ENCODE results near the gene MCM5.
"Not testable (repeated sequence)": the region's sequence is repeated elsewhere in the genome, so short reads cannot be mapped to it uniquely, and the experiment has no call there.

The MCM5 gene

GRCh38 chr22:35452351-35452781 lies 52.4 kb downstream of the MCM5 start:
- DNase-seq (ENCODE audit: low spot score), result no peak

- DNase-seq (ENCODE audit: low spot score), result no peak
These were observed 53.1 kb downstream of the MCM5 start for GRCh38 chr22:35452810-35453743.

GRCh38 chr22:35454416-35455054 lies 54.6 kb downstream of the MCM5 start:
- DNase-seq (ENCODE audit: low spot score), result no peak

- DNase-seq (ENCODE audit: low spot score), result no peak
These were observed 55.6 kb downstream of the MCM5 start for GRCh38 chr22:35455529-35455928.

GRCh38 chr22:35456757-35457156 lies 56.8 kb downstream of the MCM5 start:
- no peak for DNase-seq (ENCODE audit: low spot score)

GRCh38 chr22:35457729-35458546 lies 58.0 kb downstream of the MCM5 start:
- no peak for DNase-seq (ENCODE audit: low spot score)

GRCh38 chr22:35458547-35459422 lies 58.8 kb downstream of the MCM5 start:
- no peak for DNase-seq (ENCODE audit: low spot score)

- no peak for DNase-seq (ENCODE audit: low spot score)
These were observed 59.5 kb downstream of the MCM5 start for GRCh38 chr22:35459423-35459894.

GRCh38 chr22:35459976-35460375 lies 60.0 kb downstream of the MCM5 start:
- DNase-seq (ENCODE audit: low spot score), result not testable (repeated sequence)

- DNase-seq (ENCODE audit: low spot score), result no peak
These were observed 60.7 kb downstream of the MCM5 start for GRCh38 chr22:35460688-35461087.

GRCh38 chr22:35462498-35463230 lies 62.7 kb downstream of the MCM5 start:
- DNase-seq (ENCODE audit: low spot score), result no peak

GRCh38 chr22:35463231-35463933 lies 63.4 kb downstream of the MCM5 start:
- no peak for DNase-seq (ENCODE audit: low spot score)

GRCh38 chr22:35464399-35464798 lies 64.5 kb downstream of the MCM5 start:
- no peak for DNase-seq (ENCODE audit: low spot score)

GRCh38 chr22:35465109-35465701 lies 65.3 kb downstream of the MCM5 start:
- no peak for DNase-seq (ENCODE audit: low spot score)

- DNase-seq (ENCODE audit: low spot score), result peak; percentile 81
These were observed 67.9 kb downstream of the MCM5 start for GRCh38 chr22:35467681-35468434.

- no peak for DNase-seq (ENCODE audit: low spot score)
These were observed 71.0 kb downstream of the MCM5 start for GRCh38 chr22:35470903-35471321.

- not testable (repeated sequence) for DNase-seq (ENCODE audit: low spot score)
These were observed 71.6 kb downstream of the MCM5 start for GRCh38 chr22:35471566-35471965.

- no peak for DNase-seq (ENCODE audit: low spot score)
These were observed 72.5 kb downstream of the MCM5 start for GRCh38 chr22:35472488-35472887.

GRCh38 chr22:35473971-35474370 lies 74.0 kb downstream of the MCM5 start:
- no peak for DNase-seq (ENCODE audit: low spot score)
